HEK293 (cell line): ENCODE data around the gene PCLO.

Experiments
- KLF16 ChIP-seq: fragments of 450-650 bp; formaldehyde crosslinking; IDR thresholded peaks from 2 replicates; pipeline ENCODE4 v1.5.1; 2017; ENCODE audit warnings: missing biosample characterization, missing genetic modification characterization
- YY1 ChIP-seq: fragments of 450-650 bp; formaldehyde crosslinking; IDR thresholded peaks from 2 replicates; pipeline ENCODE4 v1.5.1; 2018; ENCODE audit warnings: missing biosample characterization, missing genetic modification characterization
- ZBTB7A ChIP-seq: fragments of 450-650 bp; formaldehyde crosslinking; IDR thresholded peaks from 2 replicates; pipeline ENCODE4 v1.5.1; 2016; ENCODE audit warnings: low read depth, missing biosample characterization, missing genetic modification characterization
- ZBTB8A ChIP-seq: fragments of 450-650 bp; formaldehyde crosslinking; IDR thresholded peaks from 2 replicates; pipeline ENCODE4 v1.5.1; 2016; ENCODE audit warnings: missing biosample characterization, missing genetic modification characterization
- ZFP41 ChIP-seq: fragments of 450-650 bp; formaldehyde crosslinking; IDR thresholded peaks from 2 replicates; pipeline ENCODE4 v1.5.1; 2016; ENCODE audit warnings: missing biosample characterization, missing genetic modification characterization, borderline replicate concordance
- ZNF350 ChIP-seq: fragments of 450-650 bp; formaldehyde crosslinking; IDR thresholded peaks from 2 replicates; pipeline ENCODE4 v1.5.0; 2017; ENCODE audit warnings: missing biosample characterization, mild to moderate bottlenecking, missing genetic modification characterization
- ZNF416 ChIP-seq: fragments of 450-650 bp; formaldehyde crosslinking; IDR thresholded peaks from 2 replicates; pipeline ENCODE4 v1.5.1; 2016; ENCODE audit warnings: missing biosample characterization, missing genetic modification characterization
- ZNF501 ChIP-seq: fragments of 450-650 bp; formaldehyde crosslinking; IDR thresholded peaks from 2 replicates; pipeline ENCODE4 v1.5.1; 2016; ENCODE audit warnings: missing biosample characterization, missing genetic modification characterization
- ZNF76 ChIP-seq: fragments of 450-650 bp; formaldehyde crosslinking; IDR thresholded peaks from 2 replicates; pipeline ENCODE4; 2016; ENCODE audit warnings: low read depth, missing biosample characterization, missing genetic modification characterization, borderline replicate concordance
- TF ChIP-seq, protein P1 (sequence below): fragments of 450-650 bp; formaldehyde crosslinking; IDR thresholded peaks from 2 replicates; pipeline ENCODE4 v1.5.1; 2016; ENCODE audit warnings: missing biosample characterization, missing genetic modification characterization
- TF ChIP-seq, protein P2 (sequence below): fragments of 450-650 bp; formaldehyde crosslinking; IDR thresholded peaks from 2 replicates; pipeline ENCODE4 v1.5.1; 2016; ENCODE audit warnings: missing biosample characterization, missing genetic modification characterization
- TF ChIP-seq, protein P3 (sequence below): fragments of 450-650 bp; formaldehyde crosslinking; IDR thresholded peaks from 2 replicates; pipeline ENCODE4 v1.5.1; 2016; ENCODE audit warnings: missing biosample characterization, missing genetic modification characterization
- TF ChIP-seq, protein P4 (sequence below): fragments of 450-650 bp; formaldehyde crosslinking; IDR thresholded peaks from 2 replicates; pipeline ENCODE4 v1.5.1; 2016; ENCODE audit warnings: missing biosample characterization, missing genetic modification characterization

DNA sequence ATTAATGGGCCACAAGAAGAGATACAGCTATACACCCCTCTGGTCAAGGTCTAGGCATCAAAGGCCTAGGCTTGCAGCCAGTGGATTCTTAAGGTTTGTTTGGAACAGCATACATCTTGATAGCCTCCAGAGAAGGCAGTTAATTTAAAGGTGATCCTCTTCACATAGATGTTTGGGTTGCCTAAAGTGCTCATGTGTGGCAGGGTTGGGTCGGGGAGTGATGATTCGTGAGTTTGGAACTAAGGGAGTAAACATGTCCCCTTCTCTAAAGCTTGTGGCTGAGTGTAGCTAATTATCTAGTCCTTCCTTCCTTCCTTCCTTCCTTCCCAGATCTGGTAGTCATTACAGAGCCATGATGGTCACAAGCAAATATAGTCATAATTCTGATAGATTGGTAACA lies 12.4 kb downstream of the PCLO start:
- TF ChIP-seq ZBTB7A (tag by site-specific recombination) (no peak), ZNF416 (tag by site-specific recombination) (no peak), KLF16 (no peak), ZFP41 (tag by site-specific recombination) (no peak), ZNF76 (tag by site-specific recombination) (no peak), ZNF501 (tag by site-specific recombination) (no peak), ZNF350 (tag by site-specific recombination) (no peak), ZBTB8A (tag by site-specific recombination) (no peak), YY1 (tag by site-specific recombination) (no peak)
- TF ChIP-seq, protein P1, sequence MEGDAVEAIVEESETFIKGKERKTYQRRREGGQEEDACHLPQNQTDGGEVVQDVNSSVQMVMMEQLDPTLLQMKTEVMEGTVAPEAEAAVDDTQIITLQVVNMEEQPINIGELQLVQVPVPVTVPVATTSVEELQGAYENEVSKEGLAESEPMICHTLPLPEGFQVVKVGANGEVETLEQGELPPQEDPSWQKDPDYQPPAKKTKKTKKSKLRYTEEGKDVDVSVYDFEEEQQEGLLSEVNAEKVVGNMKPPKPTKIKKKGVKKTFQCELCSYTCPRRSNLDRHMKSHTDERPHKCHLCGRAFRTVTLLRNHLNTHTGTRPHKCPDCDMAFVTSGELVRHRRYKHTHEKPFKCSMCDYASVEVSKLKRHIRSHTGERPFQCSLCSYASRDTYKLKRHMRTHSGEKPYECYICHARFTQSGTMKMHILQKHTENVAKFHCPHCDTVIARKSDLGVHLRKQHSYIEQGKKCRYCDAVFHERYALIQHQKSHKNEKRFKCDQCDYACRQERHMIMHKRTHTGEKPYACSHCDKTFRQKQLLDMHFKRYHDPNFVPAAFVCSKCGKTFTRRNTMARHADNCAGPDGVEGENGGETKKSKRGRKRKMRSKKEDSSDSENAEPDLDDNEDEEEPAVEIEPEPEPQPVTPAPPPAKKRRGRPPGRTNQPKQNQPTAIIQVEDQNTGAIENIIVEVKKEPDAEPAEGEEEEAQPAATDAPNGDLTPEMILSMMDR (tag by site-specific recombination), result no peak
- TF ChIP-seq, protein P2, sequence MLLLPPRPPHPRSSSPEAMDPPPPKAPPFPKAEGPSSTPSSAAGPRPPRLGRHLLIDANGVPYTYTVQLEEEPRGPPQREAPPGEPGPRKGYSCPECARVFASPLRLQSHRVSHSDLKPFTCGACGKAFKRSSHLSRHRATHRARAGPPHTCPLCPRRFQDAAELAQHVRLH (tag by site-specific recombination), result no peak
- TF ChIP-seq, protein P3, sequence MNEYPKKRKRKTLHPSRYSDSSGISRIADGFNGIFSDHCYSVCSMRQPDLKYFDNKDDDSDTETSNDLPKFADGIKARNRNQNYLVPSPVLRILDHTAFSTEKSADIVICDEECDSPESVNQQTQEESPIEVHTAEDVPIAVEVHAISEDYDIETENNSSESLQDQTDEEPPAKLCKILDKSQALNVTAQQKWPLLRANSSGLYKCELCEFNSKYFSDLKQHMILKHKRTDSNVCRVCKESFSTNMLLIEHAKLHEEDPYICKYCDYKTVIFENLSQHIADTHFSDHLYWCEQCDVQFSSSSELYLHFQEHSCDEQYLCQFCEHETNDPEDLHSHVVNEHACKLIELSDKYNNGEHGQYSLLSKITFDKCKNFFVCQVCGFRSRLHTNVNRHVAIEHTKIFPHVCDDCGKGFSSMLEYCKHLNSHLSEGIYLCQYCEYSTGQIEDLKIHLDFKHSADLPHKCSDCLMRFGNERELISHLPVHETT (tag by site-specific recombination), result no peak
- TF ChIP-seq, protein P4, sequence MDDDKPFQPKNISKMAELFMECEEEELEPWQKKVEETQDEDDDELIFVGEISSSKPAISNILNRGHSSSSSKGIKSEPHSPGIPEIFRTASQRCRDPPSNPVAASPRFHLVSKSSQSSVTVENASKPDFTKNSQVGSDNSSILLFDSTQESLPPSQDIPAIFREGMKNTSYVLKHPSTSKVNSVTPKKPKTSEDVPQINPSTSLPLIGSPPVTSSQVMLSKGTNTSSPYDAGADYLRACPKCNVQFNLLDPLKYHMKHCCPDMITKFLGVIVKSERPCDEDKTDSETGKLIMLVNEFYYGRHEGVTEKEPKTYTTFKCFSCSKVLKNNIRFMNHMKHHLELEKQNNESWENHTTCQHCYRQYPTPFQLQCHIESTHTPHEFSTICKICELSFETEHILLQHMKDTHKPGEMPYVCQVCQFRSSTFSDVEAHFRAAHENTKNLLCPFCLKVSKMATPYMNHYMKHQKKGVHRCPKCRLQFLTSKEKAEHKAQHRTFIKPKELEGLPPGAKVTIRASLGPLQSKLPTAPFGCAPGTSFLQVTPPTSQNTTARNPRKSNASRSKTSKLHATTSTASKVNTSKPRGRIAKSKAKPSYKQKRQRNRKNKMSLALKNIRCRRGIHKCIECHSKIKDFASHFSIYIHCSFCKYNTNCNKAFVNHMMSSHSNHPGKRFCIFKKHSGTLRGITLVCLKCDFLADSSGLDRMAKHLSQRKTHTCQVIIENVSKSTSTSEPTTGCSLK, result no peak
